Transverse colon (tissue), 3 donors: Measurements from ENCODE around the gene NFASC.

Experiments used
- EP300 ChIP-seq: sonication (generic); formaldehyde crosslinking; IDR thresholded peaks from one replicate; pipeline ENCODE4 v1.6.1; 2017; ENCODE audit warnings: antibody characterized with exemption, low read depth
- POLR2A ChIP-seq: fragments of 450-650 bp; IDR thresholded peaks from one replicate; pipeline ENCODE4 v1.6.1; 2016; ENCODE audit warnings: antibody characterized with exemption, mild to moderate bottlenecking, moderate library complexity
- TF ChIP-seq, protein P1 (sequence below), 5 experiments: fragments of 200-600 bp in 3 of 5; fragments of 450-650 bp in 2 of 5; sonication (generic) in 3 of 5; IDR thresholded peaks; 1 replicate in 2 of 5; 2 replicates in 3 of 5; pipeline ENCODE4 v1.5.1; 2016 to 2017; ENCODE audit warnings: antibody characterized with exemption in 5 of 5, inconsistent platforms in 3 of 5, mild to moderate bottlenecking in 2 of 5, moderate library complexity in 1 of 5

DNA sequence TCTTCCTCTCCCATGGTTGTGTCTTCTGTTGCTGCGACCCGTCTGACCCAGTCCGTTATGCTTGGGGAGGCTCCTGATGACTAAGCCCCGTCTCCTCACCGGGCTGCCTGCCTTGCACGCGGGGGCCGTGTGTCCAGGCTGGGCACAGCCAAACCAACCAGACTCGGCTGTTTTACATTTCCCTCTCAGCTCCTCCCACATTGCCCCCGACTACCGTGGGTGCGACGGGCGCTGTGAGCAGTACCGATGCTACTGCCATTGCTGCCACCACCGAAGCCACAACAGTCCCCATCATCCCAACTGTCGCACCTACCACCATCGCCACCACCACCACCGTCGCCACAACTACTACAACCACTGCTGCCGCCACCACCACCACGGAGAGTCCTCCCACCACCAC lies 126.3 kb downstream of the NFASC start:
- TF ChIP-seq EP300 (no peak), POLR2A (no peak)
- TF ChIP-seq, protein P1, sequence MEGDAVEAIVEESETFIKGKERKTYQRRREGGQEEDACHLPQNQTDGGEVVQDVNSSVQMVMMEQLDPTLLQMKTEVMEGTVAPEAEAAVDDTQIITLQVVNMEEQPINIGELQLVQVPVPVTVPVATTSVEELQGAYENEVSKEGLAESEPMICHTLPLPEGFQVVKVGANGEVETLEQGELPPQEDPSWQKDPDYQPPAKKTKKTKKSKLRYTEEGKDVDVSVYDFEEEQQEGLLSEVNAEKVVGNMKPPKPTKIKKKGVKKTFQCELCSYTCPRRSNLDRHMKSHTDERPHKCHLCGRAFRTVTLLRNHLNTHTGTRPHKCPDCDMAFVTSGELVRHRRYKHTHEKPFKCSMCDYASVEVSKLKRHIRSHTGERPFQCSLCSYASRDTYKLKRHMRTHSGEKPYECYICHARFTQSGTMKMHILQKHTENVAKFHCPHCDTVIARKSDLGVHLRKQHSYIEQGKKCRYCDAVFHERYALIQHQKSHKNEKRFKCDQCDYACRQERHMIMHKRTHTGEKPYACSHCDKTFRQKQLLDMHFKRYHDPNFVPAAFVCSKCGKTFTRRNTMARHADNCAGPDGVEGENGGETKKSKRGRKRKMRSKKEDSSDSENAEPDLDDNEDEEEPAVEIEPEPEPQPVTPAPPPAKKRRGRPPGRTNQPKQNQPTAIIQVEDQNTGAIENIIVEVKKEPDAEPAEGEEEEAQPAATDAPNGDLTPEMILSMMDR (IDR thresholded peaks at IDR 0.05) = no peak
